ENCODE results near the gene COX8A. TPM values are rescaled to one million over a fixed set of nuclear protein-coding genes. Genes with fewer than 3 reads are reported as not detected.

Gene COX8A
- total and polyA plus RNA-seq, 7 donors: 419 to 1,691 (median 659) TPM

DNA sequence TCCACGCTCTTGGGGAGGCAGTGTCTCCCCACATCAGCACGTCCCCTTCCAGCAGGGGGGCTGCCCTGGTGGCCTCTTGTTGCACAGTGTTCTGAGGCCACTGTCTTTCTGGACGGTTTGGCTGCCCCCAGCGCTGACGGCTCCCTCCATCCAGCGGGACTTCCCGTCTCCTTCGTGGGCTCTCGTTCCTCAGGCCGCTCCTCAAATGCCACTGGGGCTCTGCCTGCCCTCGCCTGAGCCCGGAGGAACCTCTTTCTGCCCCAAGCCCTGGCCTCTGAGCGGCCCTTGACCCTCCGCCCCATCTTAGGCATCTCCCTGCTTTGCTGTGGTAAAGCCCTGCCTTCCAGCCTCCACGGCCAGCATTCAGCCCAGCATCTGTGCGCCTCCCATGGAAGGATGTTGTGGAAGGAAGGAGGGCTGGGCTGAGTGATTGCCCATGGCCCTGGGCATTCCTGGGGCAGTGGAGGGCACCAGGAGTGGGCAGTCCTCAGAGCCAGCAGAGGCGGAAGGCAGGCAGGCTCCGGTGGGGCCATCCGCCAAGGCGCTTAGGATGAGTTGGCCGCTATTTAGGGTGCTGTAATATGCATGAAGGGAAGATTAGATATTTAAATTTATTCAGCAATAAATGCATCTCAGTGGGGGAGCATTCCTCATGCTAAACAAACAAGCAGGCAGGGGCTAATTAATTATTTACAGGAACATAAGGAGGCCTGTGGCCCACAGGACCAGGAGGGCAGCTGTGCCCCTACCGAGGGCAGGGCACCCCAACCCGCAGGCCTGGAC lies 29.6 kb downstream of the COX8A start:
- Histone ChIP-seq H3K4me3 (no peak overlapping the region), H3K27me3 (peaks cover 0 to 7% (median 0%) of the 10 kb centered on the region in 3 donors), H3K27ac (no peak overlapping the region), H3K9me3 (no peaks in the 10 kb centered on the region), H3K36me3 (no peaks in the 10 kb centered on the region), H3K4me1 (peaks cover 0 to 53% (median 43%) of the 10 kb centered on the region in 4 donors)
- WGBS, 2 donors: 75 to 83% methylated on average over 23 of the region's 23 CpGs
- intact Hi-C loops (cut with DNase I): no loop called here
- no peak for TF ChIP-seq EP300 (IDR thresholded peaks at IDR 0.05)
- TF ChIP-seq CTCF (IDR thresholded peaks at IDR 0.05): no peak
- no peak for TF ChIP-seq POLR2A (IDR thresholded peaks at IDR 0.05)
- TF ChIP-seq POLR2AphosphoS5 (IDR thresholded peaks at IDR 0.05): no peak
- no peak for DNase-seq

DNA sequence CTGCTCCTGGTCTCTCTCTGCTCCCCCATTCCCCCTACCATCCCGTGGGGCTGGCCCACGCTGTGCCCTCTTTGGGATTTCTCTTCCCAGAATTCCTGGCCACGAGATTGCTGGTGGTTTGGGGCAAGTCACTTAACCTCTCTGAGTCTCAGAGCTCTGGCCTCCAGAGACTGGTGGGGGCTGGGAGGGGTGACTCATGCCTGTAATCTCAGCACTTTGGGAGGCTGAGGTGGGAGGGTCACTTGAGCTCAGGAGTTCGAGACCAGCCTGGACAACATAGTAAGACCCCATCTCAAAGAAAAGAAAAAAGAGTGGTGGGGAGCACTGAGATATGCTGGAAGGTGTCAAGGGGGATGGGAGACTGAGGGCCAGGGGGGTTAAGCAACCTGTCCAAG lies 30.2 kb downstream of the COX8A start:
- Histone ChIP-seq H3K4me1 (peaks cover 0 to 47% (median 37%) of the 10 kb centered on the region in 4 donors), H3K4me3 (no peak overlapping the region), H3K36me3 (no peaks in the 10 kb centered on the region), H3K27ac (no peak overlapping the region), H3K9me3 (no peaks in the 10 kb centered on the region), H3K27me3 (peaks cover 0 to 3% (median 0%) of the 10 kb centered on the region in 3 donors)
- TF ChIP-seq CTCF (IDR thresholded peaks at IDR 0.05) (no peak), POLR2A (IDR thresholded peaks at IDR 0.05) (no peak), EP300 (IDR thresholded peaks at IDR 0.05) (no peak), POLR2AphosphoS5 (IDR thresholded peaks at IDR 0.05) (no peak)
- WGBS, 2 donors: 78 to 82% methylated on average over 4 of the region's 4 CpGs
- intact Hi-C loops (cut with DNase I): no loop called here
- DNase-seq: no peak

GRCh38 chr11:64005691-64006090 lies 31.3 kb downstream of the COX8A start:
- H3K27ac ChIP-seq: no peak overlapping the region
- no peaks in the 10 kb centered on the region for H3K9me3 ChIP-seq
- H3K4me1 ChIP-seq: peaks cover 0 to 36% (median 27%) of the 10 kb centered on the region in 4 donors
- WGBS, 2 donors: 88 to 93% methylated on average over 4 of the region's 4 CpGs
- H3K4me3 ChIP-seq: no peak overlapping the region
- no peaks in the 10 kb centered on the region for H3K36me3 ChIP-seq
- TF ChIP-seq POLR2A (IDR thresholded peaks at IDR 0.05): no peak
- TF ChIP-seq EP300 (IDR thresholded peaks at IDR 0.05): no peak
- TF ChIP-seq CTCF (IDR thresholded peaks at IDR 0.05): no peak
- no peak for TF ChIP-seq POLR2AphosphoS5 (IDR thresholded peaks at IDR 0.05)
- H3K27me3 ChIP-seq: no peaks in the 10 kb centered on the region
- intact Hi-C loops (cut with DNase I): no loop called here
- no peak for DNase-seq

- DNase-seq: no peak
- 67 to 76% methylated on average over 12 of the region's 12 CpGs for WGBS, 2 donors
- Histone ChIP-seq H3K4me1 (peaks cover 0 to 29% (median 21%) of the 10 kb centered on the region in 4 donors), H3K27ac (no peak overlapping the region), H3K27me3 (no peaks in the 10 kb centered on the region), H3K4me3 (no peak overlapping the region), H3K9me3 (no peaks in the 10 kb centered on the region), H3K36me3 (no peaks in the 10 kb centered on the region)
- no peak for TF ChIP-seq POLR2A (IDR thresholded peaks at IDR 0.05)
- TF ChIP-seq CTCF (IDR thresholded peaks at IDR 0.05): no peak
- TF ChIP-seq EP300 (IDR thresholded peaks at IDR 0.05): no peak
- no peak for TF ChIP-seq POLR2AphosphoS5 (IDR thresholded peaks at IDR 0.05)
- intact Hi-C loops (cut with DNase I): no loop called here
Observed at GRCh38 chr11:64006398-64006797, 32.0 kb downstream of the COX8A start.

Data from sigmoid colon (tissue), 7 donors.